ENCODE results near the gene ACADL. TPM values are rescaled to one million over a fixed set of nuclear protein-coding genes. Genes with fewer than 3 reads are reported as not detected.

Gene ACADL
- total and polyA plus RNA-seq, 5 experiments from 2014 or later = not detected

- ATAC-seq (no peak), DNase-seq (no peak)
- peaks cover 17 to 26% (median 19%) of the 10 kb centered on the region in 3 donors for H3K36me3 Mint-ChIP-seq
- no peak overlapping the region for H3K4me3 Mint-ChIP-seq
- H3K27ac Mint-ChIP-seq = peak overlapping the region in 1 of 10 donors; percentile 1
- H3K9me3 Mint-ChIP-seq = no peaks in the 10 kb centered on the region
- H3K27me3 Mint-ChIP-seq = no peaks in the 10 kb centered on the region
- peaks cover 12 to 25% (median 17%) of the 10 kb centered on the region in 4 donors for H3K4me1 Mint-ChIP-seq
- POLR2A ChIA-PET = no interaction called here
Observed at GRCh38 chr2:210158236-210158635, 67.0 kb downstream of the ACADL start.

DNA sequence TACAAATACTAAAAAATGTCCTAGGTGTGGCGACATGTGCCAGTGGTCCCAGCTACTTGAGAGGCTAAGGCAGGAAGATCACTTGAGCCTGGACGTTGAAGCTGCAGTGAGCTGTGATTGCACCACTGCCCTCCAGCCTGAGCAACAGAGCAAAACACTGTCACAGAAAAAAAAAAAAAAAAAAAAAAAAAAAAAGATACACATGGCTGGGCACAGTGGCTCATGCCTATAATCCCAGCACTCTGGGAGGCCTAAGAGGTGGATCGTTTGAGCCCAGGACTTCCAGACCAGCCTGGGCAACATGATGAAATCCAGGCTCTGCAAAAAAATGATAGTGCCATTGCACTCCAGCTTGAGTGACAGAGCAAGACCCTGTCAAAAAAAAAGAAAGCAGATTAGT lies 67.7 kb downstream of the ACADL start:
- Mint-ChIP-seq H3K9me3 (no peaks in the 10 kb centered on the region), H3K27me3 (no peaks in the 10 kb centered on the region), H3K36me3 (peaks cover 17 to 26% (median 18%) of the 10 kb centered on the region in 3 donors), H3K27ac (peak overlapping the region in 2 of 10 donors; percentile 1 to 8), H3K4me3 (no peak overlapping the region), H3K4me1 (peaks cover 7 to 18% (median 10%) of the 10 kb centered on the region in 4 donors)
- ATAC-seq (no peak), DNase-seq (no peak)
- POLR2A ChIA-PET = no interaction called here

GRCh38 chr2:210147614-210148013 lies 77.6 kb downstream of the ACADL start:
- H3K9me3 Mint-ChIP-seq = peaks cover 7 to 30% (median 17%) of the 10 kb centered on the region in 9 donors
- peaks cover 30 to 64% (median 48%) of the 10 kb centered on the region in 3 donors for H3K36me3 Mint-ChIP-seq
- ATAC-seq = no peak
- no peak for DNase-seq
- H3K4me1 Mint-ChIP-seq = peaks cover 0 to 7% (median 1%) of the 10 kb centered on the region in 4 donors
- H3K4me3 Mint-ChIP-seq = no peak overlapping the region
- POLR2A ChIA-PET = no interaction called here
- no peak overlapping the region for H3K27ac Mint-ChIP-seq
- no peaks in the 10 kb centered on the region for H3K27me3 Mint-ChIP-seq

Other genes starting within 250 kb of the ACADL start
- gene RPE, start 222.8 kb downstream of the ACADL start, total RNA-seq = 10 to 100 TPM; 34.6 to 36.5 TPM
- gene RPE, start 222.8 kb downstream of the ACADL start, polyA plus RNA-seq = 10 to 100 TPM; 17.4 to 20.9 (median 17.7) TPM
- 10 to 100 TPM; 20.8 to 24.1 TPM for gene KANSL1L, start 54.0 kb downstream of the ACADL start, total RNA-seq
- 1 to 10 TPM in 1 of 3 donors, under 1 TPM in 2; 0.76 to 1.2 (median 0.78) TPM for gene KANSL1L, start 54.0 kb downstream of the ACADL start, polyA plus RNA-seq
- not detected for gene MYL1, start 89.7 kb upstream of the ACADL start, total RNA-seq
- not detected for gene MYL1, start 89.7 kb upstream of the ACADL start, polyA plus RNA-seq